GM18511 (cell line): Measurements from ENCODE around the gene ST3GAL6.

ENCODE experiments used
- ATAC-seq: cut with Tn5 transposase; IDR thresholded peaks from one replicate; pipeline ENCODE4 v1.9.1; 2021; ENCODE audit warnings: mild to moderate bottlenecking, moderate library complexity; ENCODE audit not compliant: unreplicated experiment

ST3GAL6 gene

DNA sequence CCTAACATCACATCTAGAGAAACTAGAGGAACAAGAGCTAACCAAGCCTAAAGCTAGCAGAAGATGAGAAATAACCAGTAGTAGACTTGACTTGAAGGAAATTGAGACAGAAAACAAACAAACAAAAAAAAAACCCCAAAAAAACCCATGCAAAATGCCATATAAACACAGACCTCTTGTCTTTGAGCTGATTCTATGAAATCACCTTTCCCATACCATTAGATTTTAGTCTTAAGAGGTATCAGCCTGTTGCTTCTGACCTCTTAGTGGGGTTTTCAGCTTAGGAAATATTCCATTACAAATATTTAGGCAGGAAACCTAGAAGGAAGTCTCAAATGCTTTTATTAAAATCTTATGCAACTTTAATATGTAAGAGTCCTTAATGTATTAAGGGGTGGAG, 23.9 kb upstream of the ST3GAL6 start:
- no peak for ATAC-seq

DNA sequence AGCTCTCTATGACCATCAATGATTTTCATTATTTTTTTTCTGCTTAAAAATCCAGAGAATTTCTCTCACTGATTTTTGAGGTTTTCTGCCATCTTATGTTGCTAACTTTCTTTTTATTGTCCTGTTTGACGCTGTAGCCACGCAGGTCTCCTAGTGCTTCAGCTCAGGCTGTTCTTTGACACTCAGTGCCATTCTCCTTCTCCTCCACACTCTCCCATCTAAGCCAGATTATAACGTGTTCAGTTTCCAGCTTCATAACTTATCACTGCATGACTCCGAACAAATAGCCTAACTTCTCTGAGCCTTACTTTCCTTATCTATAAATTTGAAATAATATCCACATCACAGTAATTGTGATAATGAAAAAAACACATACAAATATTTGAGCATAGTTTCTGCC, 22.8 kb upstream of the ST3GAL6 start:
- ATAC-seq, result no peak

DNA sequence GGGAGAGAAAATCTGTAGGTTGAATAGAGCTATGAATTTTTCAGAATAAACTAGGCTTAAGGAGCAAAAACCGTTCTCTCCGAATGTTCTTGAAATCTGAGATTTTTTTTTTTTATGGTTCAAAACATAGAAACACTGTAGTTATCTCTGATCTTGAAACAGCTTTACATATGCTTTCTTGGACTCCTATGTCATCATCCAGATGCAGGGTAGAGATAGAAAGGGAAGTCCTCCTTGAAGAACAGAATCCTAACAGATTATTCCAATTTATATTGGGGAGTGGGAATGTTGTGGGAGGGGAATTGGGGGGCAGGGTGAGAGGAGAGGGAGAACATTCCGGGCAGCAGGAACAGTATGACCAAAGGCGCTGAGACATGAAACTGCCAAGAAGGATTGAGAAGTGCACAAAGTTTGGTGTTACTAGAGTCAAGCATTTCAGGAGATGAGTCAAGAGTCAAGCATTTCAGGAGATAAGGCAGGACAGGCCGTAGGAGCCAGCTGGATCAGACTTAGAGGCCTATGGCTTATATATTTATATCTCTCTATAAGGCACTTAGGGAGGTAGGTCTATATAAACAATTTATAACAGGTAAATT, 21.9 kb upstream of the ST3GAL6 start:
- ATAC-seq, result no peak

DNA sequence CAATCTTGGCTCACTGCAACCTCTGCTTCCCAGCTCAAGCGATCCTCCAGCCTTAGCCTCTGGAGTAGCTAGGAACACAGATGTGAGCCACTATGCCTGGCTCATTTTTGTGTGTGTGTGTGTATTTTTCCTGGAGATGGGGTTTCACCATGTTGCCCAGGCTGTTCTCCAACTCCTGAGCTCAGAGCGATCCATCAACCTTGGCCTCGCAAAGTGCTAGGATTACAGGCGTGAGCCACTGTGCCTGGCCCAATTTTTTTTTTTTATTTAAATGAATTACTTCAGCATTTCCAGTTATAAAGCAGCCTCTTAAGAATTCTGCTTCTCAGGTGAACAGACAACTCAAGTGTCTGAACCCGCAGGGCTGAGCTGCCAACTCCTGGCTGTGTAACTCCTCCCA, 20.1 kb upstream of the ST3GAL6 start:
- no peak for ATAC-seq

DNA sequence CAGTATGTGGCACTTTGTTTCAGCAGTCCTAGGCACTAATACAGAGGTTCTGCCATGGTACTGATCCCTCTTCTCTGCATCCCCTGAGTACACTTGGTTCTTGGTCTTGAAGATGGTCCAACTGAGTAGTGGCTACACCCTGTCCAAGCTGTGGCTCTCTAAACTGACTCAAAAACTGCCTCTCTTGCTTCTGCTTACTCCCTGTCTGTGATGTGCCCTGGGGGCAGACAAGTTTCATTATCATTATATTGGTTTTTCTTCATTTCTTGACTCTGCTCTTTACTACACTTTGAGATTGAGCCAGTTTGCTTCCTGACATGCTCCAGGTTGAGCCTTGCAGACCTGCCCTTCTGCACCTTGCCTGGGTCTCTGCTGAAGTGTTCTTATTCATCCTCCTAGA, 18.9 kb upstream of the ST3GAL6 start:
- ATAC-seq, result no peak

DNA sequence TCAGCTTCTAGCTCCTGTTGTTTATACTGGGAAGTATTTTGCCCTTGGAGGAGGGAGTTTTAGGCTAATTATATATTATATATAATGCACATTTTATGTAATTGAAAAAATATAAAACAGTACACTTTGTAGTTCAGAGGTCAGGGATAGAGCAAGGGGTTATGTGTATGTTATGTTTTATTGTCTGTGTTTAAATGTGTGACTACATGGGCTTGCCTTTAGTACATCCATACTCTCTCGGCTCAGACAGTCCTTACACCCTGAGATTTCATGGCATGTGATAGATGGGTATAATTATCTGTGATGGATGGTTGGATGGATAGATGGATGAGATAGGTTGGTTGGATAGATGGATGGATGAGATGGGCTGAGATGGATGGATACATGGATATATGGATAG, 17.4 kb upstream of the ST3GAL6 start:
- no peak for ATAC-seq

DNA sequence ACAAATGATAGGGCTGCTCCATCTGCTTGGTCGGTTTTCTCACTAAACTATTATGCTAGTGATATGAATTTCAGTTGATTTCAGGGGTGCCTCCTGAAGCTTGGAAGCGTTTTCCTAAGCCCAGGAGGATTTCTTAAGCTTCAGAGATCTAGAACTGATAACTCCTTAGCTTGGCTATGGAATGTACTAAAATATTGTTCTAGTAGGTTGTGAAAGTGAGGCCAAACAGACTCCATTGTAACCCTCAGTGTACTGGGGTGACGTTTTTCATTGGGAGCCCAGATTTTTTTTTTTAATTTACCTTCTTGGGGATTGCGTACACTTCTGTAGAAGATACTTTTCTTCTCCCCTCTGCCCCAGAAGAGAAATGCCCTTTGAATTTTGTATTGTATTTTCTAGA, 17.0 kb upstream of the ST3GAL6 start:
- ATAC-seq, result no peak

DNA sequence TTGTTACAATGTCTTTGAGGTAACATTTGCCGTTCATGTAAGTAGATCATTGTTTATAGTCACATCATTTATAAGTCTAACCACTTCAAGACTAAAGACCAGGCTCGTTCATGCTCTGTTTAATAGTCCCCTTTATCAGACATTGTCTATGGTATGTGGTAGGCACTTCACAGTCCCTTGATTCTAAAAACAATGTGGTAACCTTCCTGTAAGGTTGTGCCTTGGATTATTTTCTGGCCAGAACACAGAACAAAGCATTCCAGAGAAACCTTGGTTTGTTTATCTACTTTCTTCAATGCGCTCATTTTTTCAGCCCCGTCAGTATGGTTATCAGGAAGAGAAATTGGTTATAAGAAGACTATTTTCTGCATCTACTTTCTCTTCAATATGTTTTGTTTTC, 16.3 kb upstream of the ST3GAL6 start:
- no peak for ATAC-seq

DNA sequence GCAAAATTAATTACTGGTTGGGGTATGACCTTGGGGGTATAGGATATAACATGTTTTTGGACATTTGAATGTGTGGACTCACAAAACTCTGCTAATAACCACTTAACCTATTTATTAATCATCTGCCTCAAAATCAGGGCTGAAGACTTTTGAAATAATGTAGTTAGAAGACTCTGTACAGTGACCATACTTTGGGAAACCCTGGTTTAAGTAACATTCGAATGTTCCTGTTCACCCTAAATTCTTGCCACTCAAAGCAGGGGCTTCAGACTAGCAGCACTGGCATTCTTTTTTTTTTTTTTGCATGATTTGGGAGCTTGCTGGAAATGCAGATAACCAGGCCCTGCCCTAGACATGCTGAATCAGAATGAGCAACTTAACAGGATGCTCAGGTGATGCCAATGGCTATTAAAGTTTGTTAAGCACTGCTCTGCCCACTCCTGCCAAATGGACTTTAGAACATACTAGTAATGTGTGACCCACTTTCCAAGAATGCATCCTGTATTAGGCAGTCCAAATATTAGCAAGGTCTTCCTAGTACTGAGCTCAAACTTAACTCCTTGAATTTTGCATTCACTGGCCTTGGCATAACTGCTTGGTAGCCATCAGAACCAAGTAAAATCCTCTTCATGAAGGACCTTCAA, 12.7 kb upstream of the ST3GAL6 start:
- ATAC-seq, result no peak

DNA sequence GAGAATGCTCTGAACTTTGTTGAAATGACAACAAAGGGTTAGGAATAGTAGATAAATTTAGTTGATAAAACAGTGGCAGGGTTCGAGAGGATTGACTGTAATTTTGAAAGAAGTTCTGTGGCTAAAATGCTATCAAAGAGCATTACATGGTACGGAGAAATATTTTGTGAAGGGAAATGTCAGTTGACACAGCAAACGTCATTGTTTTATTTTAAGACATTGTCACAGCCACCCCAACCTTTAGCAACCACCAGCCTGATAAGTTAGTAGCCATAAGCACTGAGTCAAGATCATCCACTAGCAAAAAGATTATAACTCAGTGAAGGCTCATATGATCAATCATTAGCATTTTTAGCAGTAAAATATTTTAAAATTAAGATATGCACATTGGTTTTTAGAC, 8.7 kb upstream of the ST3GAL6 start:
- ATAC-seq, result no peak

DNA sequence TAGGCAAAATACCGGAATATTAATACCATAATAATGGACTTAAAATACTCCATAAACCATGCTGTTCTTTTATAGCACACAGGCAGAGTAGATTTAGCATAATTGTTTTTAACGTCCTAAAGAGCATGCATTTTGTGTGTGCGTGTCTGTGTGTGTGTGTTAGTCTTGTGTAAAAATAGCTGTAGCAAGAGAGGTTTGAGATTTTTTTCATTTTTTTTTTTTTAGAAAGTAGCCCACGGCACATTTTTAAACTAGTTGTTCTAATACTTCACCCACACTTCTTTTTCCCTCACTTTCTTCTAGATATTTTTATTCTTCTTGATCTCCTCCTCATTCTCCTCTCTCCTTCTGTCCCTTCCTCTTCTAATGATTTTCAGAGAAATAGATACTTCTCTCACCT, 7.5 kb upstream of the ST3GAL6 start:
- no peak for ATAC-seq

DNA sequence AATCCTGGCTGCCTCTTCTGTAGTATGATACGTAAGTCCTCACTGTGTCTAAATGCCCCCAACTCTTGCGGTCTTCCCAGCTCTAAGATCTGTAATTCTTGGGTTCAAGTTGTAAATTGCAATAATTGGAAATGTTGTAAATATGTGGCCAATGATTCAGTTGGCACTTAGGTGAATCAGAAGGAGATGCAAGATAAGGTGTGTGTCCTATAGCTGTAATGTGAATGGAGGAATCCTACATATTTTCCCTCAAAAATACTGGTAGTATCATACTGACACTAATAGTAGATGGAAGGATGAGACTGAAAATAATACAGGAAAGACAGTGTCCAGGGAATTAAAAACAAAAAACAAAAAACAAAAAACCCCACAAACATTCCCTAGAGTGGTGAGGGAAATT, 3.5 kb upstream of the ST3GAL6 start:
- ATAC-seq, result no peak

DNA sequence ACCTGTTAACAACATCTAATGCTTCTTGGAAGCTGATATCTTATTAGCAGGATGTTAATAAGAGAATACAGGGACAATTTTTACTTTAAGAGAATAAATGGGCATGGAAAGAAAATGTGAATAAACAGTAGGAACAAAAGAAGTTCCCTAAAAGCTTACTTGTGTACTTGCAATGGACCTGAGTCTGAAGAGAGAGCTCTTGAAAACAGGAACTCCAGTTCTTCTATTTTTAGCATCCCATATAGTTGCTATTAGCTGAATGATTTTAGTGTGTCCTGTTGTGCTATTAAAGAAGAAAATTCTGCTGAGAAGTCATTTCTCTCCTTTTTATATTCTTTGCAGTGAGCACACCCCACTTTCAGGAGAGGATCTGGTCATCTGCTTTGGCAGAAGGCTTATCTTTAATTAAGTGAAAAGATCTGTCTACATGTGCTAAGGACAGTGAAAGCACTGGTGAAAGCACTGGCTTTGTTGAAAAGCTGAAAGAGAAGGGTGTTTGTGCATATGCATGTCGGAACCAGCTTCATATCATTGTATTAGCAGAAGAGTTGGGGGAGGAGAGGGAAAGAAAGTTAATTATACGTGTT, 1.4 kb upstream of the ST3GAL6 start:
- ATAC-seq, result no peak

DNA sequence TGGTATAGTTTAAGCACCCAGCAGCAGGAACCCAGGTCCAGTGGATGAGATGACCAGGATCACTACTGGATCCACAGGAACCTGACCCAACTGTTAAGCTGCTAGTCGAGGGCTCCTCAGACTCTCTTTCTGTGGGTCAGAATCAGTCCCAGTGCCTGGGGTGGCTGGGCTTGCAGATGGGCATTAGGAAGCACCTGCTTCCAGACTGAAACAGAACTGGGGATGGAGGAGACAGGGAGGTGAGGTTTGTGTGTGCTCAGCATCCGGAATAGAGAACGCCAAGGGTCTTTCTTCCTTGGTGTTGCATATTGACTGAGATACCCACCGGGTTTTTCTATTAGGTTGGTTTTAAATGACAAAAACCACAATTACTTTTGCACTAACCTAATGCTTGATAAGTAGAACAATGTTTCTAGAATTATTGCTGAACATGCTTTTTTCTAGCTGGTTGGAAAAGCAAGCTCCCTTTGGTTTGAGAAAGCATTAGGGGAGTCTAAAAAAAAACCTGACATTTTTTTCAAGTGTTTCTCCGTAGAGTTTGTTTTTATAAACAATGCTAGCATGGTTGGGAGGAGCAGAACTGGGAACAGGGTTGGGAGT, 779 bp downstream of the ST3GAL6 start:
- ATAC-seq, result no peak

DNA sequence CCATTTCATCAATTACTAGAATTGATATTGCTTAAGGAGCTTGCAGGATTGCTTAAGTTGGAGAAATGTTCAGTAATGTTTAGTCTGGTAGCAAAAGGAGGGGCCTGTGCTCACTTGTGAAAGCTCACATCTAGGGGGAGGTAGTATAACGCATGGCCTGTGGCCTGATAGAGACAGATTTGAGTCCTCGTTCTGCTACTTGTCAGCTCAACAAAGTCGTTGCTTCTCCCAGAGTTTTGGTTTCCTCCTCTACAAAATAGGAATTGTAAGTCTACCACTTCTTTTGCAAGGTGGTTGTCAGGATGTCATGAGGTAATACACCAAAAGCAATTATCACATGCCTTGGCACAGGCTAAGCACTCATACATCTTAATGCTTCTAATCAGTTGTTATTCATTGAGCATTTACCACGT, 1.3 kb downstream of the ST3GAL6 start:
- ATAC-seq, result no peak

DNA sequence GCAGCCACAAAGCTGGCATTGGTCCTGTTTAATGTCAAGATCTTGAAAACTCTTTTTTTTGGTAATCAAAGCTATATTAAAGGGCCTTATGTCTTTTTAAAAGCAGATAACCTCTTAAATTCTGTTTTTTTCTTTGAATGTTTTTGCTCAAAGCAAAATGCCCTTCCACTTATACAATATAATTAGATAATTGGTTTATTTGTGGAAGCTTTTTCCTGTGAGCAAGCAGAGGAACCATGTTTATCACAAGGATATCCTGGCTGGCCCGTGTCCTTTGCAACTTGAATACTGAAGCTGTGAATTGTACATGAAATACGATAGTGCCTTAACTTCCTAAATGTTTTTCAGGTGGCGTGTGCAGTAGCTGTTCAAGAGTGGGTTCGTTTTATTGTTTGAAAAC, 2.6 kb downstream of the ST3GAL6 start:
- no peak for ATAC-seq

DNA sequence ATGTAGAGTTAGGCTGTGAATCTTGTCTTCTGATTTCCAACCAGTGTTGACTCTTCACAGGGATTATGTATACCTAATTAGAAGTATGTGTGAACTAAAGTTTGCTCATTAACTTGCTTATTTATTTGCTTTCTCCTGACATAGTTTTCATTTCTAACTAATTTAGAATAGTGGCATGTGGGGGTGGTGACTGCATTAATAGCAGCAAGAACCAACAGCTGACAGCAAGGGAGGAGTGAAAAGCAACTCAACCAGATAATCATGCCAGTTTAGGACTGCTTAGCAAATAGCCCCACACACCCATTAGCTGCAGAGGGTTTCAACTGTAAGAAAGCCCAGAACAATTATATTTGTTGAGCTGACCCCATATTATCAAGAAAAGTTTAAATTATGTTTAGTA, 3.8 kb downstream of the ST3GAL6 start:
- no peak for ATAC-seq

DNA sequence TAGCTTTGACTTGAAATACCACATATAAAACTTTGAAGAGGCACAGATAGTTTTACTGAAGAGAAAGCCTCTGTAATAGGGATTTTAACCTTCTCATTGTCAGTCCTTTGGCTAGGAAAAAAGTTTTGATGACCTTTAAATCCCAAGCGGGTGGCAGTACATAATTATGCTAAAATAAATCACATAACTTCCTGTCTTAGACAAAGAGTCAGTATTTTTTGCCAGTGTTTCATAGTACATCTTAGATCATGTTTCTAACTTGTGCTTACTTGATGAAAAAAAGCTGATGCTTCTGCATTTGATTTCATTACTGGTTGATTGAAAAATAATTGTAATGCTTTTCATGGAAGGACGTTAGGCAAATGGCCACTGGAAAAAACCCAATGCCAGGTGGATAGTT, 5.8 kb downstream of the ST3GAL6 start:
- no peak for ATAC-seq

DNA sequence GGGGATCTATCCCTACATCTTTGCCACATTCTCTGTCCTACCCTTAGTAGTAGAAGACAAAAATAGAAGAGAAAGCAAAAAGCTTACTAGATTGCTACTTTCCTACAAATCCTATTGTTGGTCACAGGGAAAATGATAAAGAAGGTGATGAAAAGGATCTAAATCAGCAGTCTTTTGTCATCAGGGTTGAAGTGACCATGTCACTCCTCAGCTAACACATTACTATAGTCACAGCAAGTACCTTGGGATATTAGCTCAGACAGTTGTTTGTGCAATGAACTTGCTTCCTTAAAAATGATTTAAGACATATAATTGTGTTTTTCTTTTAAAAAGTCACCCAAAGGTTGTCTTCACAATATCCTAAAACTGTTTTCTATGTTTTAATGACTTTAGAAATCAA, 6.3 kb downstream of the ST3GAL6 start:
- no peak for ATAC-seq

DNA sequence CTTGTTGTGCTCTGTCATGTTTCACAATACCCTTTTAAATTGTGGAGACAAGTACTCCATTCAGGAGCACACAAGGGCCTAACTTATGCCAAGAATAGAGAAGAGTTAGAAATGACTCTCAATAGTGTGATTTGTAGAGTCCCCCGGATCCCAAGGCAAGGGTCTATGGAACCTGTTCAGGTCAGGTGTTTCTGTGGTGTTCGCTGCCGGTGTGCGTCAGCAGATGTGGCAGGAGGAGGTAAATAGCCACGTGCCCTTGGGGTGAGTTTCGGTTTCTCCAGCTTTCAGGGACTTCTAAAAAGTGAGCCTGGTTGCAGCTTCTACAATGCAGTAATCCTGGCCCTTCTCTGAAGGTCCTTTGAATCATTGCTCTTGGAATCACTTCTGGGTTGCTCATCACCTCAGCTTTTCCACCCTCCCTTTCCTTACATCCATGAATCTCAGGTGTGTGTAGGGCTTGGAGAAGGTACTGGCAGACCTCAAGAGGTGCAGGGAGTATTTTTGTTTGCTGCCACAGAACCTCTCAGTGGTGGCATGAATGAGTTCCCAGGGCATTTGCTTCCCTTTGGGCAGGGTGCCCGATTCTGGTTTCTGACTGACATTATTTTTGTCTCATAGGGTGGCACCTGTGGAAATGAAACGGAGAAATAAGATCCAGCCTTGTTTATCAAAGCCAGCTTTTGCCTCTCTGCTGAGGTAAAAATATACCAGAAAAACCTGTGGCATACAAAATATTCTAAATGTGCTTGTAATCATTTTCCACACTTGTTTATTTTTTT, 7.3 kb downstream of the ST3GAL6 start:
- ATAC-seq, result peak; percentile 66

DNA sequence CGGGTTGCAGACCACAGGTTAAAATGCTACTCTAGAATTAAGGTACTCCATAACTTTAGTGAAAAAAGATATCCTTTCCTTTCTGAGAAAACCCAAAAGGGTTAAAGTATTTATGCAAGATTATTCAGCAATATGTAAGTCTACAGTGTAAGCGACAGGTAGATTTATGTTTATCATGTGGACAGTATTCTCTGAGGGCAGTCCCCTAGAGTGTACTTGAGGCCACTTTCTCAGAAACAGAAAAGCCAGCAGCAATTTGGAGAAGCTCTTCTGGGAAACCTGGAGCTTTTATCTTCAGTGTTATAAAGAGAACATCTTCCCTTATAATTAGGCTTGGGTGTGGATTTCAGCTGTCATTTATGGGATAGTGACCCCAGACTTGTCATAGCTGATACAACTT, 8.9 kb downstream of the ST3GAL6 start:
- ATAC-seq, result no peak
